Smooth muscle cell (in vitro differentiated cells): ENCODE data around the gene HTRA2. TPM values are rescaled to one million over a fixed set of nuclear protein-coding genes. Genes with fewer than 3 reads are reported as not detected.

Experiments used
- DNase-seq: peaks from one replicate; lab custom pipeline; 2025; ENCODE audit not compliant: unreplicated experiment; lab: John Stamatoyannopoulos, UW
- H2AFZ ChIP-seq: fragments of 200-600 bp; sonication (generic); 2 replicates; pipeline ENCODE4 v1.6.0; 2016; ENCODE audit warnings: antibody characterized with exemption, low read depth, mild to moderate bottlenecking
- H3F3A ChIP-seq: fragments of 200-600 bp; sonication (generic); 2 replicates; pipeline ENCODE4 v1.6.0; 2017; ENCODE audit warnings: antibody characterized with exemption, low read depth
- H3K27ac ChIP-seq: fragments of 200-600 bp; sonication (generic); 2 replicates; pipeline ENCODE4 v1.5.1; 2016; ENCODE audit warnings: low read depth, mild to moderate bottlenecking
- H3K27me3 ChIP-seq: fragments of 200-600 bp; sonication (generic); 2 replicates; pipeline ENCODE4 v1.6.1; 2016; ENCODE audit warnings: low read depth, mild to moderate bottlenecking
- H3K36me3 ChIP-seq: fragments of 200-600 bp; sonication (generic); 2 replicates; pipeline ENCODE4 v1.5.1; 2016; ENCODE audit warnings: low read depth
- H3K4me1 ChIP-seq: fragments of 200-600 bp; sonication (generic); 2 replicates; pipeline ENCODE4 v1.5.1; 2016; ENCODE audit warnings: low read depth
- H3K4me2 ChIP-seq: fragments of 200-600 bp; sonication (generic); 2 replicates; pipeline ENCODE4 v1.6.0; 2016; ENCODE audit warnings: mild to moderate bottlenecking
- H3K4me3 ChIP-seq: fragments of 200-600 bp; sonication (generic); 2 replicates; pipeline ENCODE4 v1.5.1; 2016; ENCODE audit warnings: mild to moderate bottlenecking
- H3K79me2 ChIP-seq: fragments of 200-600 bp; sonication (generic); 2 replicates; pipeline ENCODE4 v1.6.0; 2016; ENCODE audit warnings: low read depth, mild to moderate bottlenecking
- H3K9ac ChIP-seq: fragments of 200-600 bp; sonication (generic); 2 replicates; pipeline ENCODE4 v1.6.0; 2016; ENCODE audit warnings: low read depth
- H3K9me3 ChIP-seq: fragments of 200-600 bp; sonication (generic); replicated peaks from 2 replicates; pipeline ENCODE4 v1.5.1; 2016; ENCODE audit warnings: low read depth
- H4K20me1 ChIP-seq: fragments of 200-600 bp; sonication (generic); 2 replicates; pipeline ENCODE4 v1.6.0; 2016; ENCODE audit warnings: low read depth
- CTCF ChIP-seq: fragments of 200-600 bp; sonication (generic); IDR thresholded peaks from 2 replicates; pipeline ENCODE4 v1.5.1; 2017; ENCODE audit warnings: borderline replicate concordance, mild to moderate bottlenecking, antibody characterized with exemption; ENCODE audit not compliant: insufficient read depth, poor library complexity, severe bottlenecking
- WGBS: methylation state at CpG from one replicate; pipeline ENCODE4 v1.1.7; 2016; ENCODE audit warnings: low lambda C conversion rate; 5-methylcytosine and 5-hydroxymethylcytosine counted together
- polyA plus RNA-seq: library from polyadenylated mRNA; unstranded; fragments of >200 nt; fragmentation: Nextera tagmentation; extraction: Ambion mirVana; gene quantifications from 2 replicates; pipeline ENCODE4 v1.2.1, GENCODE V29; 2016
- total RNA-seq: library from RNA; depleted of rRNA; stranded (reverse); fragments of >200 nt; gene quantifications from 2 replicates; pipeline ENCODE4 v1.2.3, GENCODE V29; 2014

HTRA2 gene
- total and polyA plus RNA-seq, 2 experiments from 2014 or later = 19.1 to 30.4 TPM

DNA sequence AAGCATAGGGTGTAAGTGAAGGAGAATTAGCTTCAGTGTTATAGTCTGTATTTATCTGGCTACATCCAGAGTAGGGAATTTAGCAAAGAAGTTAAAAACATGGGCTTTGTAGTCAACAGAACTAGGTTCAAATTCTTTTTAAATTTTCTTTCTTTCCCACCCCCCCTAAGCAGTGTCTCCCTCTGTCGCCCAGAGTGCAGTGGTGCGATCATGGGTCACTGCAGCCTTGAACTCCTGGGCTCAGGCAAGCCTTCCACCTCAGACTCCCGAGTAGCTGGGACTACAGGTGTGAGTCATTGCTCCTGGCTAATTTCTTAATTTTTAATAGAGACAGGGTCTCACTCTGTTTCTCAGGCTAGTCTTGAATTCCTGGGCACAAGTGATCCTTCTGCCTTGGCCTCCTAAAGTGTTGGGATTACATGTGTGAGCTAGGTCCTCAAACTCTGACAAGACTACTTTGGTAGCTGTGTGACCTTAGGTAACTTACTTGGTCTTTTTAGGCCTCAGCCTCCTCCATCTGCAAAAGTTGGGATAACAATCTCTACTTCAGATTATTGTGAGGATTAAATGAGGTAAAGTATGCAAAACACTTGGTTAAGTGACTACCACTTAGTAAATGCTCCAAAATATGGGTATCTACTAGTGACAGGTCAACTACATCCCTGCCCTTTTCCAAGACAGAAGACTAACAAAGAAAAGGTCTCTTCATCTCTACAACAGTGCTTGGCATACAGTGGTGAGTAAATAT lies 42.6 kb downstream of the HTRA2 start:
- 75% methylated on average over 3 of the region's 3 CpGs for WGBS

DNA sequence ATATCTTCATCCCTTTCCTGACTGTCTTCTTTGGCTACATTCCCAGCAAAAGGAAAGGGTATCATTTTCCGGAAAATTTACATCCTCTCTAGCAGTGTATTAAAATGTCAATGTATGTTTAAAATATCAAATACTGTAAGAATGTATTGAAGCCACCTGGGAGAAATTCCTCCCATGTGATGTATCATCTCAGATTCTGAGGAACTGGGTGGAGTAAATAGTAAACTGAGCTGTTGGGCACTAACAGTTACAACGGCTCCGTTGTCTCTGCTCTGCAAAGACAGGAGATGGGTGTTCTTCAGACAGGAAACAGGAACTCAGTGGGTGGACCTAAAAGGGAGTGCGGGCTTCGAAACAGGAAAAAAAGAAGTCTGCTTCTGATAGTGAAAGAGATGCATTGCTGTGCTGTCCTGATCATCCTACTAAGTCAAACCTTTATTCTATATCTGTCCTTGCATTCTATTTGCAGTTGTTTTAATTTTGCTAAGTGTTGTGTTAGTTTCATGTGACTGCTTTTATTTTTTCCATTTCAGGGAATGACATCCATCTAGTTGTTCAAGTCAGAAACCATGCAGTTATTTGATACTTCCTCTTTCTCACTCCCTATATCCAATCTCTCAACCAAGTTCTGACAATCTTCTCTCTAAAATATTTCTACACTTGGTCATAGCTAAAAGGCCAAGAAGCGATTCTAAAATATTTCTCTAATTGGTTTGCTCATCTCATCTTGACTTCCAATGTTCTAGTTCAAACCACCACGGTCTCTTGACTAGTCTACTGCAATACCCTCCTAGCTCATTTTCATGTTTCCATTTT lies 44.2 kb downstream of the HTRA2 start:
- H4K20me1 ChIP-seq = no peaks in the 10 kb centered on the region
- H3K36me3 ChIP-seq = no peaks in the 10 kb centered on the region
- TF ChIP-seq CTCF = no peak
- WGBS = 46% methylated on average over 7 of the region's 7 CpGs
- peak overlapping the region; percentile 40 for H3K4me2 ChIP-seq
- peak overlapping the region; percentile 77 for H2AFZ ChIP-seq
- peaks cover 28% of the 10 kb centered on the region for H3F3A ChIP-seq
- no peaks in the 10 kb centered on the region for H3K27me3 ChIP-seq
- no peaks in the 10 kb centered on the region for H3K9me3 ChIP-seq
- peak overlapping the region; percentile 39 for H3K27ac ChIP-seq
- DNase-seq = no peak
- peaks cover 7% of the 10 kb centered on the region for H3K4me1 ChIP-seq
- no peak overlapping the region for H3K9ac ChIP-seq
- no peaks in the 10 kb centered on the region for H3K79me2 ChIP-seq
- H3K4me3 ChIP-seq = no peak overlapping the region

More for the DNA sequence above, 42.6 kb downstream of the HTRA2 start:
- peaks cover 17% of the 10 kb centered on the region for H3K4me1 ChIP-seq
- DNase-seq = no peak
- no peak overlapping the region for H3K9ac ChIP-seq
- H3K9me3 ChIP-seq = no peaks in the 10 kb centered on the region
- H3K27me3 ChIP-seq = no peaks in the 10 kb centered on the region
- H3K79me2 ChIP-seq = no peaks in the 10 kb centered on the region
- H3K36me3 ChIP-seq = no peaks in the 10 kb centered on the region
- no peak overlapping the region for H3K4me2 ChIP-seq
- peaks cover 35% of the 10 kb centered on the region for H3F3A ChIP-seq
- H4K20me1 ChIP-seq = no peaks in the 10 kb centered on the region
- H2AFZ ChIP-seq = no peak overlapping the region
- no peak for TF ChIP-seq CTCF
- H3K27ac ChIP-seq = no peak overlapping the region
- H3K4me3 ChIP-seq = no peak overlapping the region

DNA sequence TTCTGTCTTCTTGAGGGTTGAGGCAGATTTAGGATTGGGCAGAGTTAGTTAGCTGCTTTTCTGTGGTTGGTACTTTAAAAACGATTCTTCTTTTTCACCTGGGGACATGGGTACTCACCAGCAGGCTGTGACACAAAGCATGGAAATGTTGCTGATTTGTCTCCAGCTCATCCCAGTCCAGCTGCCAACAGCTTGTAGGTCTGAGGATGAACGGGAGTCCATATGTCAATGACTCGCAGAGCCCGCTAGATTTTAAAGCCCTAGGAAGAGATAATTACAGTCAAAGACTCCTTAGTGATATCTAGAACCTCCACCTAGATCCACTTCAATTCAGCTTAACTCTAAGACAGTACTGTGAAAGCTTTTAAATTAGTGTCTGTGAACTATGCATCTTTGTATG lies 45.6 kb downstream of the HTRA2 start:
- H3K27ac ChIP-seq = no peak overlapping the region
- H3K4me1 ChIP-seq = peaks cover 7% of the 10 kb centered on the region
- no peak overlapping the region for H2AFZ ChIP-seq
- 65% methylated on average over 4 of the region's 4 CpGs for WGBS
- H3K27me3 ChIP-seq = no peaks in the 10 kb centered on the region
- no peak for DNase-seq
- H3K79me2 ChIP-seq = no peaks in the 10 kb centered on the region
- H3K9ac ChIP-seq = no peak overlapping the region
- no peak for TF ChIP-seq CTCF
- no peaks in the 10 kb centered on the region for H3K9me3 ChIP-seq
- peaks cover 28% of the 10 kb centered on the region for H3F3A ChIP-seq
- H3K36me3 ChIP-seq = no peaks in the 10 kb centered on the region
- H4K20me1 ChIP-seq = no peaks in the 10 kb centered on the region
- no peak overlapping the region for H3K4me2 ChIP-seq
- H3K4me3 ChIP-seq = no peak overlapping the region
